HG02759 (cell line): ENCODE measurements around the gene DGCR2.
"Not testable (repeated sequence)": the region's sequence is repeated elsewhere in the genome, so short reads cannot be mapped to it uniquely, and the experiment has no call there.

Source experiments
- ATAC-seq: cut with Tn5 transposase; IDR thresholded peaks from one replicate; pipeline ENCODE4 v1.9.1; 2021; ENCODE audit warnings: mild to moderate bottlenecking, moderate library complexity; ENCODE audit not compliant: unreplicated experiment

Gene DGCR2

DNA sequence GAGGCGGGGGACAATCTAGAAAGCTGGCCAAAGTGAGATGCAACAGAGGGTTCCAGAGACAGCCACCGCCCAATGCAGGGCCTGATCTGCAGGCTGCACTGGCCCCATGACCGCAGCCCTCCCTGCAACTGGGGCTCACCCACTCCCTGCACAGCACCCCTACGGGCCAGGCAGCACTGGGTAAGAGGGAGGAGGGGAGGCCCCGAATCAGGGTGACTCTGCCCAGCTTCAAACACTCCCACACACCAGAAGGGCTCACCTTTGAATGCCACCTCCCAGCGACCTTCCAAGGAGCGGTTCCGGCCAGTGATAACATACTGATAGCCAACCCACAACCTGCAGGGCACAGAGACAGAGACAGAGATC lies 59.3 kb downstream of the DGCR2 start:
- no peak for ATAC-seq

DNA sequence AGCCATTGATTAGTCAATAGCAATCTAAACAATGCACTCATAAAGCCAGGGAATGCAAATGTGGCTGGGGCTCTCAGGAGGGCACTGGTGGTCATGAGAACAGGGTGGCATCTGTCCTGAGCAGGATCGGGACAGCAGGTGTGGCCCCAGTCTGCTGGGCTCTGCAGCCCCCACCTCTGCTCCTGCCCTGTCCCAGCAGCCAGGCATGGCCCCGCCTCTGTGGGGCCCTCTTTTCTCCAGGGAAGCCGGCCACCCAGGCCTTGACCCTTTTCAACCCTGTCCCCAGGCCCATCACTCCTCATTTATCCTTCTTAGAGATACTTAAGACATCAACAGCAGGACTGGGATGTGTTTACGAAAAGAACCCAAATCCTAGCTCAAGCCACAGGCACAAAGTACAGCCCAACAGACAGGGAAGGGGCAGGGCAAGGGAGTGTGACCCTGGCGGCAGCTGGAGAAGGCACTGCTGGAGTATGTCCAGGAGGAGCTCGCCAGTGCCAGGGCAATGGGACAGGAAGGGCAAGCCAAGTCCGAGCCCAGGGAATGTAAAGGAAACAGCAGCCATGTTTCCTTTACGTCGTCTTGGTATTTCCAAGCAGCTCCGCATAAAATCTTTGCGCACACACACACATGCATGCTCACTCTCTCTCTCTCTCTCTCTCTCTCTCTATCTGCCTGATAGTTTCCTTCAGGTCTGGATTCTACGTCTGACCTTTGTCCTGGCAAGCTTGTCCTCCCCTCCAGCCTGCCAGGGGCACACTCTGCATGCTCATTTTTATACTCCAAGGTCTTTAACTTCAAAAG lies 59.9 kb downstream of the DGCR2 start:
- no peak for ATAC-seq

DNA sequence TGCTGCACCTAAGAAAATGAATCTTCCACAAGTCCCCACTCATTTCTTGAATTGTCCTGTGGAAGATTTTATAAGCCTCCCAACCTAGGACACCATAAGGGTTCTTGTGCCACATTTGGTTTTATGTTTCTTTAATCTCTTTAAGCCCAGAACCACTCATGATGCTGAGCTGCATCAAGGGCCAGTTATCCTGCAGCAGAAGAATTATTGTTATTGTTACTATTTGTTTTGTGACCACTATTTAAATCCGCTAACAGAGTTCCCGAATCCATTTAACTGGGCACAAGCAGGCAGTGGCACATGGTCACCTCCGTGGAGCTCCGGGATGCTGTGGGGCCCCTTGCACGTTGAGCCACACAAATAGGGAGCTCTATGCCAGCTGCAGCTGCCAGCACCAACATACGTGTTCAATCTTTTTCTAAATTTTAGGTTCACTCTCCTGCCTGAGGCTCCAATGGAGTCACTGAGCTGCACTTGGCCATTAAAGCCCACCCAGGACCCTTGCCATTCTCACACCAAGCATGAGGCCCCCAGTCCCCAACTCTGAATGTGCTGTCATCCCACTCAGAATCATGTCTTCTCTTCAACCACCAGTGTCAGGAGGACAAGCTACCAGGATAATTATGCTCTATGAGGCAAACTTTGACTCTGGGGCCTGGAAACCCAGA lies 60.6 kb downstream of the DGCR2 start:
- ATAC-seq: no peak

DNA sequence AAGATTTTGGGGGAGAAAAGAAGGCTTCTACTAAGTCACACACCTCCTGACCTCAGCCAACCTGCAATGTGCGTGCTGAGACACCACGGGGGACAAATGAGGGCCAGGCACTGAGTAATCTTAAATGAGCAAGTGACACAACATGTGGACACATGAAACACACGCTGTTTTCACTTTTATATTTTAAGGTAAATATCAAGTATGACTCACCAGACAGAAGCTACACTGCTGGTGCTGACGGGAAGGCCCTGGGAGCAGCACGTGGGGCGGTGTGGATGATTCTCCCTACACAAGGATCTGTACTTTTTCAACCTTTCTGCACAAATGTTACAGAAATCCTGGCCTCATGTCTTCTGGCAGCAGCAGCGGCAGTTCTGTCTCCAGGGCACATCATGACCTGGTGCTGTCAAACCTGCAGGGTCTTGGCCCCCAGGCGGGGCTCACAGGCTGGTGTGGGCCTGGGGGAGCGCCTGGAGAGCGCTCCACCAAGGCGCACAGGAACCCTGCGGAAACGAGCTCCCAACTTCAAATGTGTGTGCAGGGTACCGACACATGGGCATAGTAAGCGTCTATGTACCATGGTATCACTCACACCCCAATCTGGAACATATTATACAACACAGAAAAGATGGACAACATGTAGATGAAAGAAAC lies 61.7 kb downstream of the DGCR2 start:
- ATAC-seq: no peak

DNA sequence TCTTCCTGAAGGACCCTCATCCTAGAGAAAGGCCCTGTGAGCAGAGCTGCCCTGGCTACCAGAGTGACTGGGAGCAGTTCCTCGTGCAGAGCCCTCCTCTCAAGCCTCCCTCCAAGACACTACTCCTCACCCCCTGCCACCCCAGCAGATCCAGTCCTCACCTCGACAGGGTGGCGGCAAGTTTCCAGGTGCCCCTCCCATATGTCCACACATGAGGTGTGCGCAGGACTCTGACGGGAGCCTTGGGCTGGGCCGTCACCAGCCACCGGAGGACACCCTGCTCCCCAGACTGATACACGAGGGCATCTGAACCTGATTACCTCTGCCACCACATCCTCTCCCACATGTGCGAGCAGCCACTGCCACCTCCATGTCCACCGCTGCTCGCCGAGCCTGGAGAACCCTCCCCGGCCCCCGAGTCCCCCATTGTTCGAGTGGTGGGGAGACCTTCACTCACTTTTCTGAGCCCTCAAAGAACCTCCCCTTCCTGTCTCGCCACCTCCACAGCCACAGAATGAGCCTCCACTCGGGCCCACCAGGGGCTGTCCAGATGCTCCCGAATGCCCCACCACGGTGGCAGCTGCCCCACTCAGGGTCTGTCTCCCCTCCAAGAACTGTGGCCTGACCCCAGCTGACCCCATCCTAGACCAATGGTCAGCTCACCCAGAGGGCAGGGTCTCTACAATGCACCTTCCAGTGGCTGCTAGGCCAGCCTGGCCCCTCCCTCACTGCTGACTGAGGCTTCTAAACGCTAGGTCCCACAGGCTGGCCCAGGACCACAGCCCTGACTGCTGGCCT lies 62.5 kb downstream of the DGCR2 start:
- no peak for ATAC-seq

DNA sequence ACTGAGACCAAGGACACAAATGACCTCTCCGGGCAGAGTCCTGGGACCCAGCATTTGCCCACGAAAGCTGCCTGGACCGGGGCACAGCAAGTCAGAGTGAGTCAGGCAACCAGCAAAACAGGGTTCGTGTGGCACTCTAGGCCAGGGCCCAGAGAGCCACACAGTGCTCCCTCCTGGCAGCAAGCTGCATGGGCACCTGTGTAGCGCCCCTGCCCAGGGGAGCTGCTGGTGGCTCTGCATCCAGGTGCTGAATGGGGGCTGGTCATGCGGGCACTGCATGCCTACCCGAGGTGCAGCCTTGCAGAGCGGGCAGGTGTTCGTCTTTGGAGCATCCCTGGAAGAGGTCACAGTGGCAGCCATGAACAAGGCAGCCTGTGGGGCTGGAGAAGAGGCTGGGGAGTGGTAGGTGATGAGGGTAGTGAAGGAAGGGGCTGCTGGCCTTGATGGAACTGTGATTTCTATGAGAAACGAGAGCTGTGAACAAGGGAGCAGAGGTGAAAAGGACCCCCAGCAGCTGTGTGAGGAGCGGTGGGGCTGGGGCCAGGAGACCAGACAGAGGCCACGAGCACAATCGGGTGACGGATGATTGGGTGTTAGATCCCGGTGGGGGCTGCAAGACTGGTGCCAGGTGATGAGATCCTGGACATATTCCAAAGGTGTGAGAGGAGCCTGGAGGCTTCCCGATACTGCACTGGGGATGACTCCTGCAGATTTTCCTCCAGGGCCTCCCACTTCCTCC lies 63.3 kb downstream of the DGCR2 start:
- no peak for ATAC-seq

DNA sequence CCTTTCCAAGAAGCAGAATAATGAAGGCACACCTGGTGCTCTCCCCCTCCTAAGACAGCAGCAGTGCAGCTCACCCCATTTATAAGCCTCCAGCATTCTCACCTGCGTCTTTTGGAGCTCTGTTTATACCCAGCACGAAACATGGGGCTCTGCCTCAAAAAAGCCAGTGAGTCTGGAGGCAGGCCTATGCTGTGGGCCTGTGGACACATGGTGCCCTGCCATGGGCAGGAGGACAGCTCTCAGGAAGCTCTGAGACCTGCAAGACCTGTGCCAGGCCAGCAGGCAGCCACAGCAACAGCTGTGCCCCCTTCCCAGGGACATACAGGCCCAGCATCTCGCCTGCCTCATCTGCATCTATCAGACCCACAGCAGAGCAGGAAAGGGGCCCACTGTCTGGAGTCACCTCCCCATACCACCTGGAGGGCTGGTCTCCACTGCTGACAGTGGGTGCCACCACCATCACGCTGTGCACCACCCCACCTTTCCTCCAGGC lies 64.2 kb downstream of the DGCR2 start:
- ATAC-seq: no peak

DNA sequence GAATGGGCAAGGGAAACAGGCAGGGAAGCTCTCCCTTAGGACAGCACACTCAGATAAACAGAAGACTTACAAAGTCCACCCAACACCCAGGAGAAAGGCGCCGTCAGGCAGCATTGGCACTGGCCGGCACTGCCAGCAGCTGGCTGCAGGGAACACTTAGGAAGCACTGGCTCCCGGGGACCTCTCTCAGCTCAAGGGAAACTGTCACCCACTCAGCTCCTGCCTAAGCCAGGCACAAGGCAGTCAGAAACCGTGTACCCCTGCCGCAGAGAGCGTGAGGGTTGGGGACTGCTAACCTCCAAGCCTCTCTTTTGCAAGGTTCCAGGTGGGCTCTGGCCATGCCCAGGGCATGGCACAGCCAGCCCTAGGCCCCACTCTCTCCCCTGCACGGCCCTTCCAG lies 64.7 kb downstream of the DGCR2 start:
- no peak for ATAC-seq

DNA sequence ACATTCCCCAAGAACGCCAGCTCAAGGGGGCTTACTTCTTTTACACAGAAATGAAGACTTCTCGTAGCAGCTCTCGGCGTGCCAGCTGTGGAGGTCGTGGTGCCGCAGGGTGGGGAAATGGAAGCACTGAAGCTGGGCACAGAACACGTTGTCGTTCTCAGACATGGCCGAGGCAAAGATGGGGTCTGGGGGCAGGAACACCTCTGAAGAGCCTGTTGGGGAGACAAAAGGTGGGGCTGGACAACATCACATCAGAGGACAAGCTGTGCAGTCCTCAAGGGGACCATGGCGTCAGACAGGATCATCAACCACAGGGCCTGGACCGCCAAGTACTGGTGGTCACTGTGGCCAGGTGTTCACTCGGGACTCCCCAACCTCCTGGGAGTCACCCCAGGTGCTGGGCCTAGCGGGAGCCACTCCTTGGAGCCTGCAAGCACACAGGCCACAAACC lies 65.2 kb downstream of the DGCR2 start:
- ATAC-seq: no peak

DNA sequence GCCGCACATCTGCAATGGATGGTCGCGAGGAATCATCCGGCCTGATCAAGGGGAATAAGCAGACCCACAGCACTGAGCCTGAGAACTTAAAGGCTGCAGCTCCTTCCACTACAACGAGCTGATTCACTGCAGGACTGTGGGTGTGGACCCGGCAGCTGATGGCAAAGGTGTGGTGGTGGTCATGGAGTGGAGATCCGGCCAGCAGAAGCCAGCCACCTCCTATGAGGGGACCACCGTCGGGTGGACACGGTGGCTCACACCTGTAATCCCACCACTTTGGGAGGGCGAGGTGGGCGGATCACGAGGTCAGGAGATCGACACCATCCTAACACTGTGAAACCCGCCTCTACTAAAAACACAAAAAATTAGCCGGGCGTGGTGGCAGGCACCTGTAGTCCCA lies 66.4 kb downstream of the DGCR2 start:
- no peak for ATAC-seq

DNA sequence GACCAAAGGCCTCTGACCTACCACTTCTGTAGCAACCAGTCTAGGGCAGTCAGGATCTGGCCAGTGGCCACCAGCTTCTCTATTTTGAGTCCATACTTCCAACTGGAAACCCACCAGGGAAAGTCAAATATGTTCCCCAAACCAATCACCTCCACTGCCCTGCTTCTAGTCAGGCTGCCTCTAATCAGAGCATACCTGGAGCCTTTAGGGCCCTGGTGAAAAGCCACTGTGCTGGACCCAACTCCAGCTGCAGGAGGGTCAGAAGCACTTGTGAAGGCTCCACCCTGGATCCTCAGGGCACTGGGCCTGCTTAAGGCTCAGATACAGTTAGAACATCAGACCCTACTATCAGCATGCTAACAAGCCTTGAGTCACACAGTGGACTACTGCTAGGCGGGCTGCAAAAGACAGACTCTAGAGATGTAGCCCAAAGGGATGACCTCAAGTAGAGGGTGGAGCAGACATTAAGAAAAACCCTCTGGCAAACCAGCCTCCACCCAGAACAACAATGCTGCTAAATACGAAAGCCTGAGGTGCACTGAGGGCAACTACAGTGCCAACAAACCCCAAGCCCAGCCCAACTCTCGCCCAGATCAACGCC lies 69.2 kb downstream of the DGCR2 start:
- ATAC-seq: no peak

DNA sequence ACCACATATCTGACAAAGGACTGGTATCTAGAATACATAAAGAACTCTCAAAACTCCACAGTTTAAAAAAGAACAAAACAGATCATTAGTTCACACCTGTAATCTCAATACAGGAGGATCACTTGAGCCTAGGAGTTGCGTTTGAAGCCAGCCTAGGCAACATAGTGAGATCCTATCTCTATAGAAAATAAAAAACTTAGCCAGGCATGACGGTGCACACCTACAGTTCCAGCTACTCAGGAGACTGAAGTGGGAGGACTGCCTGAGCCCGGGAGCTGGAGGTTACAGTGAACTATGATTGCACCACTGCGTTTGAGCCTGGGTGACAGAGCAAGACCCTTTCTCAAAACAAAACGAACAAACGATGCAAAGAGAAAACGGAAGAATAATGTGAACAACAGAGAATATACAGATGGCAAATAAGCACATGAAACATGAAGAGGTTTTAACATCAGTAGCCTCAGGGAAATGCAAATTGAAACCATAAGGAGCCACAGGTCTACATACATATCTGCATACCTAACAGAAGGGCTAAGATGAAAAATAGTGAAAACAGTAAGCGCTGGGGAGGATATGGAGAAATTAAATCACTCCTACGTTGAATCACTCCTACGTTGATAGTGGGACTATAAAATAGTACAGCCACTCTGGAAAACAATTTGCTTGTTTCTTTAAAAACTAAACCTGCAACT lies 70.7 kb downstream of the DGCR2 start:
- ATAC-seq: no peak

DNA sequence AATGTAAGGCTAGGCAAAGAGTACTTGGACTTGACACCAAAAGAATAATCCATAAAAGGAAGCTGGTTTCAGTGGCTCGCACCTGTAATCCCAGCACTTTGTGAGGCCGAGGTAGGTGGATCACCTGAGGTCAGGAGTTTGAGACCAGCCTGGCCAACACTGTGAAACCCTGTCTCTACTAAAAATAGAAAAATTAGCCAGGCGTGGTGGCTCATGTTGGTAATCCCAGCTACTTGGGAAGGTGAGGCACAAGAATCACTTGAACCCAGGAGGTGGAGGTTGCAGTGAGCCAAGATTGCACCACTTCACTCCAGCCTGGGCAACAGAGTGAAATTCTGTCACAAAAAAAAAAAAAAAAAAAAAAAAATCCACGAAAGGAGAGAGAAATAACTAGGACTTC lies 71.4 kb downstream of the DGCR2 start:
- not testable (repeated sequence) for ATAC-seq

DNA sequence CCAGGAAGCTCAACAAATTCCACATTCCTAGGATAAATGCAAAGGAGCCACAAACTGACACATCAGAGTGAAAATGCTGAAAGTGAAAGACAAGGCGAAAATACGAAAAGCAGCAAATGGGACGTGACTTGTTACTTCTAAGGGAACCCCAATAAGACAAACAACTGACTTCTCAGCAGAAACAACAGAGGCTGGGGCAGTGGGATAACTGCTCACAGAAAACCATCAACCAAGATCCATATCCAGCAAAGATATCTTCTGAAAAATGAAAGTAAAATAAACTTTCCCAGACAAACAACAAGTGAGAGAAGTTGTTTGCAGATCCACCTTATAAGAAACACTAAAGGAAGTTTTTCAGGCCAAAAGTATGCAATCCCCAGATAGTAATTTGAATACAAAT lies 72.1 kb downstream of the DGCR2 start:
- no peak for ATAC-seq

DNA sequence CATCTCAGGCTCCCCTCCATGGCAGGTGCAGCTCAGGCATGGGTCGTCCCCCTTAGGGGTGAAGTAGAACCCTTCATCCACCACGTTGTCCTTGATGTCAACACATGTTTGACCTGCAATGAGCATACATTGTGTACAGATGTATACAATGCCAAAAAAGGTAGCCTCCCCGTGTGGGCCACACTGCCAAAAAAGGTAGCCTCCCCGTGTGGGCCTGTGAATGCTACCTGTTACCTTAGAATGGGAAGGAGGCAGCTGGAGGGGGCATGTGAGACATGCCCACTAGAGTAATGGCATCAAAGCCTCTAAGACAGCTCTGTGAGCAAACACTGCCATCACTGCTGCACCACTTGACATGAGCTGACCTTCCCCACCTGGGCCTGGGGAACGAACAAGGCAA lies 73.7 kb downstream of the DGCR2 start:
- ATAC-seq: no peak

DNA sequence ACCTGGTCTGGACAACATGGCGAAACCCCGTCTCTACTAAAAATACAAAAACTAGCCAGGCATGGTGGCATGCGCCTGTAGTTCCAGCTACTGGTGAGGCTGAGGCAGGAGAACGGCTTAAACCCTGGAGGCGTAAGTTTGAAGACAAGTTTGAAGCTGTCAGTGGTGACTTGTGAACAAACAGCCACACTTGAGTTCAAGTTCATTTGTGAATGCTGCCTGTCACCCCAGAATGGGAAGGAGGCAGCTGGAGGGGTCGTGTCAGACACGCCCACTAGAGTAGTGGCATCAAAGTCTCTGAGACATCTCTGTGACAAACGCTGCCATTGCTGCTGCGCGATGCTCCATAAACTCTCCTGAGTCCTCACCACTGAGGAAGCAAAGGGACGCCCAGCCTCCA lies 74.2 kb downstream of the DGCR2 start:
- ATAC-seq: no peak

DNA sequence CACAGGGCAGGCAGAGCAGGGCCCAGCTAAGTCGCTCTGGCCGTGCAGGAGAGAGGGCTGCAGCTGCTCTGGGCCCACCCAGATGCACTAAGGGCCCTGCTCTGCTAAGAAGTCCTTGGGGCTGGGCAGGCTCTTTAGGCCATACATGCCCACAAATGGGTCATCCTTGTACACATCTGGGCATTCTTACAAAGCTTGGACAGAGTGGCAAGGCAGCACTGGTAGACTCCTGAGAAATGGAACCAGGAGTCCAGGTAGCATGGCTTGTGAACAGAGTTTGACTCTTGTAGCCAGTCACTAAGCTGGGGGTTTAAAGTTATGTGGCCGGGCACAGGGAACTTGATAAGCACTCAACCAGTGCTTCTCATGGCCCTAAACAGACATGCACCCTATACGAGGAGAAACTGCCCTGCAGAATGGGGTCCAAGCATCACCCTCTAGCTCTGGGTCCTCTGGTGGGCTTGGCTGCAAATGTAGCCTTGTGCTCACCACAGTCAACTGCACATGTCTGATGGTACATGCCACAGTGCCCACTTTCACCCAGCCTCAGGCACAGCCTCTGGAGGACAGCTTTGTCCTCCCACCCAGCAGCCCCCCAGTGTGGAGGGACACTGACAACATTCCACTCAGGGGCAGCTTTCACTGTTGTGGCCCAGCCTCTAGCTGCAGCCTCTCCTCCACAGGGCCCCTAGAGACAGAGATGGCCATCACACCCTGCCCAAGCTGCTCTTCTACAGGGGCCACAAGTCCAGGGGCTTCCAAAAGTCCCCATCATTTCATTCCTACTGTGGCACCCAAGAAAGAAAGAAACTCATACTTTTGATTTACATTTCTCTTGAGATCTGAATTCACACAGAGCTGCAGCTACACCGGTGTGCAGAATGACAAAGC lies 75.2 kb downstream of the DGCR2 start:
- ATAC-seq: no peak

DNA sequence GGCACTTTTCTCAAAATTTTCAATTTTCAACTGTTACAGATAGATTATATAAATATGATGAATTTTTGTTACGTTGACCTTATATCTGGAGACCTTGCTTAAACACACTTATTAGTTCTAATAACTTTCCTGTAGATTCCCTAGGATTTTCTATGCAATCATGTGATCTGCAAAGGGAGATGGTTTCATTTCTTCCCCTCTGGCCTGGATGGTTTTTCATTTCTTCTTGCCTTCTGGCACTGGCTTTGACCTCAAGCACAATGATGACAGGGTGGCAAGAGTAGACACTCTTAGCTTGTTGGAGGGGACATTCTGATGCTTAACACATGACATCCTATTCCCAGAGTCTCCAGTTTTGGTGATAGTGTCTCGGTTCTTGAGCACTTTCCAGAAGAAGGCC lies 75.9 kb downstream of the DGCR2 start:
- ATAC-seq: no peak
